Stimulated activated naive CD8-positive, alpha-beta T cell treated with anti-CD3 and anti-CD28 coated beads, Interleukin-15, Interleukin-2, amounts not matched to agents 100 ng/mL and 50 ng/mL, for 24 hours (primary cell): ENCODE measurements around the gene AMMECR1.

ENCODE experiments used
- H3K27ac Mint-ChIP-seq: one replicate; pipeline ENCODE4 v1.8.0; 2021; ENCODE audit warnings: mild to moderate bottlenecking, mixed read lengths
- H3K27me3 Mint-ChIP-seq: one replicate; pipeline ENCODE4 v1.8.0; 2021; ENCODE audit warnings: mixed read lengths
- H3K36me3 Mint-ChIP-seq: one replicate; pipeline ENCODE4 v1.8.0; 2021; ENCODE audit warnings: low read depth, mixed read lengths
- H3K4me1 Mint-ChIP-seq: one replicate; pipeline ENCODE4 v1.8.0; 2021; ENCODE audit warnings: low read depth, mixed read lengths
- H3K4me3 Mint-ChIP-seq: one replicate; pipeline ENCODE4 v1.8.0; 2021; ENCODE audit warnings: mild to moderate bottlenecking, mixed read lengths
- H3K9me3 Mint-ChIP-seq: one replicate; pipeline ENCODE4 v1.8.0; 2021; ENCODE audit warnings: mixed read lengths

Gene AMMECR1

GRCh38 chrX:110293658-110294057 lies 24.2 kb downstream of the AMMECR1 start:
- Mint-ChIP-seq H3K36me3 (peaks cover 12% of the 10 kb centered on the region), H3K9me3 (no peaks in the 10 kb centered on the region), H3K4me3 (no peak overlapping the region), H3K4me1 (peaks cover 13% of the 10 kb centered on the region), H3K27ac (no peak overlapping the region), H3K27me3 (no peaks in the 10 kb centered on the region)

GRCh38 chrX:110287605-110288004 lies 30.3 kb downstream of the AMMECR1 start:
- Mint-ChIP-seq H3K27me3 (no peaks in the 10 kb centered on the region), H3K36me3 (peaks cover 4% of the 10 kb centered on the region), H3K27ac (no peak overlapping the region), H3K9me3 (no peaks in the 10 kb centered on the region), H3K4me1 (peaks cover 16% of the 10 kb centered on the region), H3K4me3 (no peak overlapping the region)

GRCh38 chrX:110286106-110286505 lies 31.8 kb downstream of the AMMECR1 start:
- H3K9me3 Mint-ChIP-seq, result no peaks in the 10 kb centered on the region
- no peak overlapping the region for H3K4me3 Mint-ChIP-seq
- H3K27me3 Mint-ChIP-seq, result no peaks in the 10 kb centered on the region
- peaks cover 4% of the 10 kb centered on the region for H3K36me3 Mint-ChIP-seq
- no peak overlapping the region for H3K27ac Mint-ChIP-seq
- H3K4me1 Mint-ChIP-seq, result peaks cover 19% of the 10 kb centered on the region

- Mint-ChIP-seq H3K9me3 (no peaks in the 10 kb centered on the region), H3K36me3 (peaks cover 4% of the 10 kb centered on the region), H3K4me3 (no peak overlapping the region), H3K4me1 (peaks cover 12% of the 10 kb centered on the region), H3K27me3 (no peaks in the 10 kb centered on the region), H3K27ac (no peak overlapping the region)
Observed at GRCh38 chrX:110284159-110284558, 33.7 kb downstream of the AMMECR1 start.

GRCh38 chrX:110282922-110283321 lies 35.0 kb downstream of the AMMECR1 start:
- Mint-ChIP-seq H3K36me3 (peaks cover 4% of the 10 kb centered on the region), H3K27me3 (no peaks in the 10 kb centered on the region), H3K9me3 (no peaks in the 10 kb centered on the region), H3K4me1 (peaks cover 18% of the 10 kb centered on the region), H3K4me3 (no peak overlapping the region), H3K27ac (no peak overlapping the region)

- Mint-ChIP-seq H3K4me3 (no peak overlapping the region), H3K9me3 (no peaks in the 10 kb centered on the region), H3K36me3 (peaks cover 4% of the 10 kb centered on the region), H3K27ac (no peak overlapping the region), H3K27me3 (no peaks in the 10 kb centered on the region), H3K4me1 (peaks cover 29% of the 10 kb centered on the region)
Observed at GRCh38 chrX:110281377-110281776, 36.5 kb downstream of the AMMECR1 start.

- Mint-ChIP-seq H3K27me3 (no peaks in the 10 kb centered on the region), H3K9me3 (no peaks in the 10 kb centered on the region), H3K27ac (no peak overlapping the region), H3K36me3 (peaks cover 3% of the 10 kb centered on the region), H3K4me1 (peaks cover 28% of the 10 kb centered on the region), H3K4me3 (no peak overlapping the region)
Observed at GRCh38 chrX:110280954-110281353, 36.9 kb downstream of the AMMECR1 start.

GRCh38 chrX:110277609-110278008 lies 40.3 kb downstream of the AMMECR1 start:
- Mint-ChIP-seq H3K9me3 (peaks cover 4% of the 10 kb centered on the region), H3K36me3 (peaks cover 4% of the 10 kb centered on the region), H3K27ac (no peak overlapping the region), H3K4me3 (no peak overlapping the region), H3K27me3 (no peaks in the 10 kb centered on the region), H3K4me1 (peaks cover 31% of the 10 kb centered on the region)

- H3K27me3 Mint-ChIP-seq, result no peaks in the 10 kb centered on the region
- H3K4me1 Mint-ChIP-seq, result peaks cover 31% of the 10 kb centered on the region
- H3K9me3 Mint-ChIP-seq, result peaks cover 4% of the 10 kb centered on the region
- no peak overlapping the region for H3K4me3 Mint-ChIP-seq
- H3K36me3 Mint-ChIP-seq, result peaks cover 4% of the 10 kb centered on the region
- no peak overlapping the region for H3K27ac Mint-ChIP-seq
Observed at GRCh38 chrX:110276778-110277177, 41.1 kb downstream of the AMMECR1 start.

- H3K9me3 Mint-ChIP-seq, result no peaks in the 10 kb centered on the region
- H3K4me1 Mint-ChIP-seq, result peaks cover 37% of the 10 kb centered on the region
- no peaks in the 10 kb centered on the region for H3K27me3 Mint-ChIP-seq
- peaks cover 4% of the 10 kb centered on the region for H3K36me3 Mint-ChIP-seq
- no peak overlapping the region for H3K27ac Mint-ChIP-seq
- H3K4me3 Mint-ChIP-seq, result no peak overlapping the region
Observed at GRCh38 chrX:110268886-110269285, 49.0 kb downstream of the AMMECR1 start.

GRCh38 chrX:110268395-110268794 lies 49.5 kb downstream of the AMMECR1 start:
- Mint-ChIP-seq H3K27me3 (no peaks in the 10 kb centered on the region), H3K9me3 (no peaks in the 10 kb centered on the region), H3K27ac (no peak overlapping the region), H3K4me3 (no peak overlapping the region), H3K4me1 (peaks cover 34% of the 10 kb centered on the region), H3K36me3 (peaks cover 4% of the 10 kb centered on the region)

- Mint-ChIP-seq H3K4me3 (no peak overlapping the region), H3K27ac (no peak overlapping the region), H3K27me3 (no peaks in the 10 kb centered on the region), H3K4me1 (peaks cover 32% of the 10 kb centered on the region), H3K9me3 (no peaks in the 10 kb centered on the region), H3K36me3 (peaks cover 4% of the 10 kb centered on the region)
Observed at GRCh38 chrX:110267874-110268273, 50.0 kb downstream of the AMMECR1 start.

- peaks cover 10% of the 10 kb centered on the region for H3K36me3 Mint-ChIP-seq
- H3K4me3 Mint-ChIP-seq, result no peak overlapping the region
- H3K9me3 Mint-ChIP-seq, result no peaks in the 10 kb centered on the region
- peaks cover 30% of the 10 kb centered on the region for H3K4me1 Mint-ChIP-seq
- no peak overlapping the region for H3K27ac Mint-ChIP-seq
- no peaks in the 10 kb centered on the region for H3K27me3 Mint-ChIP-seq
Observed at GRCh38 chrX:110265661-110266060, 52.2 kb downstream of the AMMECR1 start.

- H3K4me3 Mint-ChIP-seq, result no peak overlapping the region
- H3K27ac Mint-ChIP-seq, result no peak overlapping the region
- H3K9me3 Mint-ChIP-seq, result no peaks in the 10 kb centered on the region
- H3K4me1 Mint-ChIP-seq, result peaks cover 17% of the 10 kb centered on the region
- no peaks in the 10 kb centered on the region for H3K27me3 Mint-ChIP-seq
- H3K36me3 Mint-ChIP-seq, result peaks cover 7% of the 10 kb centered on the region
Observed at GRCh38 chrX:110259117-110259516, 58.8 kb downstream of the AMMECR1 start.

- Mint-ChIP-seq H3K36me3 (peaks cover 7% of the 10 kb centered on the region), H3K9me3 (no peaks in the 10 kb centered on the region), H3K4me1 (peaks cover 17% of the 10 kb centered on the region), H3K4me3 (no peak overlapping the region), H3K27me3 (no peaks in the 10 kb centered on the region), H3K27ac (no peak overlapping the region)
Observed at GRCh38 chrX:110258552-110258951, 59.3 kb downstream of the AMMECR1 start.

GRCh38 chrX:110257889-110258288 lies 60.0 kb downstream of the AMMECR1 start:
- Mint-ChIP-seq H3K27me3 (no peaks in the 10 kb centered on the region), H3K36me3 (peaks cover 7% of the 10 kb centered on the region), H3K4me1 (peaks cover 17% of the 10 kb centered on the region), H3K27ac (no peak overlapping the region), H3K4me3 (no peak overlapping the region), H3K9me3 (no peaks in the 10 kb centered on the region)
